ENCODE measurements around the gene MKX.

MKX gene

GRCh38 chr10:27646604-27647175 lies 98.9 kb downstream of the MKX start:
- Histone ChIP-seq H3K9me3 (ENCODE audit: control insufficient read depth, insufficient read depth, low read length) (no peaks in the 10 kb centered on the region), H3K4me3 (ENCODE audit: low read depth, low read length) (no peak overlapping the region), H3K4me1 (ENCODE audit: control insufficient read depth, insufficient read depth, low read length) (no peaks in the 10 kb centered on the region), H3K9ac (ENCODE audit: low read depth, low read length) (no peak overlapping the region), H3K27me3 (ENCODE audit: control insufficient read depth, insufficient read depth, low read length) (no peaks in the 10 kb centered on the region), H3K36me3 (ENCODE audit: control insufficient read depth, insufficient read depth, low read length) (no peaks in the 10 kb centered on the region), H3K27ac (ENCODE audit: low read depth, low read length) (no peak overlapping the region)

- Histone ChIP-seq H3K9me3 (ENCODE audit: control insufficient read depth, insufficient read depth, low read length) (no peaks in the 10 kb centered on the region), H3K9ac (ENCODE audit: low read depth, low read length) (no peak overlapping the region), H3K36me3 (ENCODE audit: control insufficient read depth, insufficient read depth, low read length) (no peaks in the 10 kb centered on the region), H3K4me1 (ENCODE audit: control insufficient read depth, insufficient read depth, low read length) (no peaks in the 10 kb centered on the region), H3K4me3 (ENCODE audit: low read depth, low read length) (no peak overlapping the region), H3K27me3 (ENCODE audit: control insufficient read depth, insufficient read depth, low read length) (no peaks in the 10 kb centered on the region), H3K27ac (ENCODE audit: low read depth, low read length) (no peak overlapping the region)
These were observed 99.4 kb downstream of the MKX start for GRCh38 chr10:27646194-27646593.

DNA sequence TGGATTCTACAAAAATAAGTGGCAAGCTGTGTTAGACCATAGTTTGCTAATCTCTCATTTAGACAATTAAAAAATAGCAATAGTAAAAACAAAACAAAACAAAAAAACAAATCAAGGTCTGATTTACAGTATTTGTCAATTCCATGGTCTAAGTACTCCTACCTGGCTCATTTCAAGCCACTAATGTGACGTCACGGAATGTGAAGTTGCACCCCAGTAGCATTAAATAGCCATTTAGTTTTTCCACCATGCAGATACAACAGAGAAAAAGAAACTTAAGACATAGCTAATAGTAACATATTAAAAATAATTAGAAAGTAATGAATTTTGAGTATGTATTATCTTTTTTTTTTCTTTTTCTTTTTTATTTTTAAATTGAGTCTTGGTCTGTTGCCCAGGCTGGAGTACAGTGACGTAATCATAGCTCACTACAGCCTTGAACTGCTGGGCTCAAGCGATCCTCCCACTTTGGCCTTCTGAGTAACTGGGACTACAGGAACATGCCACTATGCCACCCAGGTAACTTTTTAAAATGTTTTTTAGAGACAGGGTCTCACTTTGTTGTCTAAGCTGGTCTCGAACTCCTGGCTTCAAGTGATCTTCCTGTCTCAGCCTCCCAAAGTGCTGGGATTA lies 101.2 kb downstream of the MKX start:
- H3K27me3 ChIP-seq (ENCODE audit: control insufficient read depth, insufficient read depth, low read length), result no peaks in the 10 kb centered on the region
- H3K36me3 ChIP-seq (ENCODE audit: control insufficient read depth, insufficient read depth, low read length), result no peaks in the 10 kb centered on the region
- H3K9ac ChIP-seq (ENCODE audit: low read depth, low read length), result no peak overlapping the region
- no peaks in the 10 kb centered on the region for H3K9me3 ChIP-seq (ENCODE audit: control insufficient read depth, insufficient read depth, low read length)
- no peaks in the 10 kb centered on the region for H3K4me1 ChIP-seq (ENCODE audit: control insufficient read depth, insufficient read depth, low read length)
- H3K27ac ChIP-seq (ENCODE audit: low read depth, low read length), result no peak overlapping the region
- H3K4me3 ChIP-seq (ENCODE audit: low read depth, low read length), result no peak overlapping the region

DNA sequence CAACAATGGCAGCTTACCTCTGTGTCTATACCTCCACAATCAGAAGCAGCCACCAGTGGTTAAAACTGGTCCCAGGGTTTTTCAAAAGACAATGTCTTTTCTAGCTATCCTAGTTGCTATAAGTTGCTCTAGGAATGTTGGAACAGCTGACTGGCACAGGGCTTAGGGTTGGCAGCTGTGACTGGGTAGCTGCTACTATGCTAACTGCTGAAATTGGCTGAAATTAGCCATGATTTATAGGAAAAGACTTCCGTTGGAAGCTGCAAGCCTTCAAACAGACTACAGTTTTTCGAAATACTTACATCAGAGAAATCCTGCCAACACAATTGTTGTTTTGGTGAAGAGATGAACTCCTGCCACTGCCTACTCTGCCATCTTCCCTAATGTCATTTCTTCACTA lies 102.3 kb downstream of the MKX start:
- no peak overlapping the region for H3K27ac ChIP-seq (ENCODE audit: low read depth, low read length)
- H3K9ac ChIP-seq (ENCODE audit: low read depth, low read length), result no peak overlapping the region
- H3K4me1 ChIP-seq (ENCODE audit: control insufficient read depth, insufficient read depth, low read length), result no peaks in the 10 kb centered on the region
- H3K9me3 ChIP-seq (ENCODE audit: control insufficient read depth, insufficient read depth, low read length), result no peaks in the 10 kb centered on the region
- no peaks in the 10 kb centered on the region for H3K36me3 ChIP-seq (ENCODE audit: control insufficient read depth, insufficient read depth, low read length)
- H3K4me3 ChIP-seq (ENCODE audit: low read depth, low read length), result no peak overlapping the region
- no peaks in the 10 kb centered on the region for H3K27me3 ChIP-seq (ENCODE audit: control insufficient read depth, insufficient read depth, low read length)

GRCh38 chr10:27642023-27642589 lies 103.5 kb downstream of the MKX start:
- Histone ChIP-seq H3K9me3 (ENCODE audit: control insufficient read depth, insufficient read depth, low read length) (no peaks in the 10 kb centered on the region), H3K27ac (ENCODE audit: low read depth, low read length) (no peak overlapping the region), H3K27me3 (ENCODE audit: control insufficient read depth, insufficient read depth, low read length) (no peaks in the 10 kb centered on the region), H3K4me3 (ENCODE audit: low read depth, low read length) (no peak overlapping the region), H3K9ac (ENCODE audit: low read depth, low read length) (no peak overlapping the region), H3K36me3 (ENCODE audit: control insufficient read depth, insufficient read depth, low read length) (no peaks in the 10 kb centered on the region), H3K4me1 (ENCODE audit: control insufficient read depth, insufficient read depth, low read length) (0 out of 2 replicates have a peak, but pooled peaks cover 2% of the 10 kb centered on the region)

- Histone ChIP-seq H3K9ac (ENCODE audit: low read depth, low read length) (no peak overlapping the region), H3K9me3 (ENCODE audit: control insufficient read depth, insufficient read depth, low read length) (no peaks in the 10 kb centered on the region), H3K4me1 (ENCODE audit: control insufficient read depth, insufficient read depth, low read length) (0 out of 2 replicates have a peak, but pooled peaks cover 2% of the 10 kb centered on the region), H3K27ac (ENCODE audit: low read depth, low read length) (no peak overlapping the region), H3K27me3 (ENCODE audit: control insufficient read depth, insufficient read depth, low read length) (no peaks in the 10 kb centered on the region), H3K36me3 (ENCODE audit: control insufficient read depth, insufficient read depth, low read length) (no peaks in the 10 kb centered on the region), H3K4me3 (ENCODE audit: low read depth, low read length) (no peak overlapping the region)
These were observed 107.4 kb downstream of the MKX start for GRCh38 chr10:27638071-27638750.

- 0 out of 2 replicates have a peak, but pooled peaks cover 2% of the 10 kb centered on the region for H3K4me1 ChIP-seq (ENCODE audit: control insufficient read depth, insufficient read depth, low read length)
- no peaks in the 10 kb centered on the region for H3K9me3 ChIP-seq (ENCODE audit: control insufficient read depth, insufficient read depth, low read length)
- H3K27ac ChIP-seq (ENCODE audit: low read depth, low read length), result no peak overlapping the region
- no peak overlapping the region for H3K4me3 ChIP-seq (ENCODE audit: low read depth, low read length)
- H3K27me3 ChIP-seq (ENCODE audit: control insufficient read depth, insufficient read depth, low read length), result no peaks in the 10 kb centered on the region
- H3K9ac ChIP-seq (ENCODE audit: low read depth, low read length), result no peak overlapping the region
- H3K36me3 ChIP-seq (ENCODE audit: control insufficient read depth, insufficient read depth, low read length), result no peaks in the 10 kb centered on the region
These were observed 108.0 kb downstream of the MKX start for GRCh38 chr10:27637601-27638000.

- no peak overlapping the region for H3K4me3 ChIP-seq (ENCODE audit: low read depth, low read length)
- no peaks in the 10 kb centered on the region for H3K27me3 ChIP-seq (ENCODE audit: control insufficient read depth, insufficient read depth, low read length)
- H3K9ac ChIP-seq (ENCODE audit: low read depth, low read length), result no peak overlapping the region
- H3K9me3 ChIP-seq (ENCODE audit: control insufficient read depth, insufficient read depth, low read length), result no peaks in the 10 kb centered on the region
- no peak overlapping the region for H3K27ac ChIP-seq (ENCODE audit: low read depth, low read length)
- H3K4me1 ChIP-seq (ENCODE audit: control insufficient read depth, insufficient read depth, low read length), result 0 out of 2 replicates have a peak, but pooled peaks cover 2% of the 10 kb centered on the region
- no peaks in the 10 kb centered on the region for H3K36me3 ChIP-seq (ENCODE audit: control insufficient read depth, insufficient read depth, low read length)
These were observed 108.8 kb downstream of the MKX start for GRCh38 chr10:27636816-27637215.

- no peaks in the 10 kb centered on the region for H3K27me3 ChIP-seq (ENCODE audit: control insufficient read depth, insufficient read depth, low read length)
- H3K4me3 ChIP-seq (ENCODE audit: low read depth, low read length), result no peak overlapping the region
- H3K4me1 ChIP-seq (ENCODE audit: control insufficient read depth, insufficient read depth, low read length), result 0 out of 2 replicates have a peak, but pooled peaks cover 2% of the 10 kb centered on the region
- no peak overlapping the region for H3K27ac ChIP-seq (ENCODE audit: low read depth, low read length)
- H3K9ac ChIP-seq (ENCODE audit: low read depth, low read length), result no peak overlapping the region
- no peaks in the 10 kb centered on the region for H3K36me3 ChIP-seq (ENCODE audit: control insufficient read depth, insufficient read depth, low read length)
- H3K9me3 ChIP-seq (ENCODE audit: control insufficient read depth, insufficient read depth, low read length), result no peaks in the 10 kb centered on the region
These were observed 109.8 kb downstream of the MKX start for GRCh38 chr10:27635699-27636270.

GRCh38 chr10:27635290-27635689 lies 110.3 kb downstream of the MKX start:
- Histone ChIP-seq H3K4me1 (ENCODE audit: control insufficient read depth, insufficient read depth, low read length) (0 out of 2 replicates have a peak, but pooled peaks cover 2% of the 10 kb centered on the region), H3K27me3 (ENCODE audit: control insufficient read depth, insufficient read depth, low read length) (no peaks in the 10 kb centered on the region), H3K27ac (ENCODE audit: low read depth, low read length) (no peak overlapping the region), H3K9me3 (ENCODE audit: control insufficient read depth, insufficient read depth, low read length) (no peaks in the 10 kb centered on the region), H3K4me3 (ENCODE audit: low read depth, low read length) (no peak overlapping the region), H3K36me3 (ENCODE audit: control insufficient read depth, insufficient read depth, low read length) (no peaks in the 10 kb centered on the region), H3K9ac (ENCODE audit: low read depth, low read length) (no peak overlapping the region)

DNA sequence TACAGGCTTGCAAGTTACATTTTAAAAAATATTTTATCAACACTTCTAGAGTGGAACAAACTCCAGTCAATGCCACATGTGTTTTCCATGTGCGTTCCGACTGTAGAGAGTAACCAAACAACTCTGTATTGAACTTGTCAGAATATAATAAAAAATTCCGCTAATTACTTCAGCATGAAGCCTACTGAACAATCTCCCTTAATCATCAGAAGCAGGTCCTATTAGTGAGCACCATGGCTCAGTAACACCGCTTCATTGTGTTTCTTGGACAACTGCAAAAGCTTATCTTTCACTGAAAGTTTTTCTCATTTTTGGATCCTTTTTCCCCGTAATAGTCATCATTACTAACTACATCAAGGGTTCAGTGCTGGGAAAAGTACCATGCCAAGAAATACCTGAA lies 117.0 kb downstream of the MKX start:
- Histone ChIP-seq H3K9ac (ENCODE audit: low read depth, low read length) (no peak overlapping the region), H3K36me3 (ENCODE audit: control insufficient read depth, insufficient read depth, low read length) (no peaks in the 10 kb centered on the region), H3K27ac (ENCODE audit: low read depth, low read length) (no peak overlapping the region), H3K27me3 (ENCODE audit: control insufficient read depth, insufficient read depth, low read length) (no peaks in the 10 kb centered on the region), H3K4me1 (ENCODE audit: control insufficient read depth, insufficient read depth, low read length) (peaks cover 6% of the 10 kb centered on the region; the same call in 1 of the 2 replicates), H3K9me3 (ENCODE audit: control insufficient read depth, insufficient read depth, low read length) (no peaks in the 10 kb centered on the region), H3K4me3 (ENCODE audit: low read depth, low read length) (no peak overlapping the region)

Data from HUES48 (cell line).